Thoracic aorta (tissue), 2 donors: ENCODE results near the gene FBXO3. TPM values are rescaled to one million over a fixed set of nuclear protein-coding genes. Genes with fewer than 3 reads are reported as not detected.

ENCODE experiments used
- ATAC-seq: fragments of 150-250 bp; one replicate; pipeline ENCODE4 v1.8.0; 2017; ENCODE audit warnings: low read depth; ENCODE audit not compliant: insufficient number of reproducible peaks, low FRiP score
- DNase-seq: peaks from one replicate; pipeline ENCODE4 v3.0.0-alpha.2; 2020; ENCODE audit warnings: low spot score
- H3K27ac ChIP-seq, 2 donors: fragments of 200-600 bp; sonication (generic); 1 replicate in 1 of 2; 2 replicates in 1 of 2; pipeline ENCODE4 v1.5.1; 2016; ENCODE audit warnings: mild to moderate bottlenecking in 2 of 2, moderate library complexity in 2 of 2
- H3K27me3 ChIP-seq: fragments of 200-600 bp; sonication (generic); replicated peaks from 2 replicates; pipeline ENCODE4 v1.6.0; 2016; ENCODE audit warnings: mild to moderate bottlenecking; ENCODE audit not compliant: insufficient read depth
- H3K36me3 ChIP-seq: fragments of 200-600 bp; sonication (generic); one replicate; pipeline ENCODE4 v1.5.1; 2016
- H3K4me1 ChIP-seq, 2 donors: fragments of 200-600 bp; sonication (generic); 1 replicate in 1 of 2; 2 replicates in 1 of 2; pipeline versions ENCODE4 v1.5.1 to v1.6.0; 2016; ENCODE audit warnings: low read depth in 2 of 2, mild to moderate bottlenecking in 1 of 2; ENCODE audit not compliant: control insufficient read depth in 1 of 2
- H3K4me3 ChIP-seq: fragments of 200-600 bp; sonication (generic); 2 replicates; pipeline ENCODE4 v1.5.1; 2016; ENCODE audit warnings: mild to moderate bottlenecking
- H3K9me3 ChIP-seq: fragments of 200-600 bp; sonication (generic); 2 replicates; pipeline ENCODE4 v1.5.1; 2016
- CTCF ChIP-seq: fragments of 200-600 bp; sonication (generic); IDR thresholded peaks from one replicate; pipeline ENCODE4 v1.5.1; 2019; ENCODE audit warnings: antibody characterized with exemption
- total RNA-seq, 2 donors: library from RNA; depleted of rRNA; stranded (reverse); fragments of >200 nt; gene quantifications; one replicate each; pipeline versions ENCODE4 v1.1.0 to v1.2.3, GENCODE V29; 2016

FBXO3 gene
- total RNA-seq, 2 donors from 2014 or later, result 35.1 to 73.8 TPM

GRCh38 chr11:33700502-33701271 is 73.6 kb downstream of the FBXO3 start, which contains the start of gene C11orf91:
TSS of gene C11orf91 (minus strand) at chr11:33700826. CDS start at chr11:33700740, 86 bp downstream.
- TF ChIP-seq CTCF, result no peak
- Histone ChIP-seq H3K4me3 (peak within 1 kb of the TSS; percentile 85), H3K36me3 (peaks cover 4% of the 10 kb centered on the region), H3K27me3 (no peaks in the 10 kb centered on the region), H3K27ac (peak within 1 kb of the TSS; percentile 0 to 24), H3K4me1 (peaks cover 14 to 37% of the 10 kb centered on the region in 2 donors), H3K9me3 (no peaks in the 10 kb centered on the region)
- ATAC-seq, result peak; percentile 64
- peak; percentile 91 for DNase-seq

GRCh38 chr11:33700063-33700501 is 74.2 kb downstream of the FBXO3 start:
- H3K27me3 ChIP-seq, result no peaks in the 10 kb centered on the region
- H3K4me3 ChIP-seq, result peak overlapping the region; percentile 85
- peaks cover 14 to 40% of the 10 kb centered on the region in 2 donors for H3K4me1 ChIP-seq
- DNase-seq (no peak), ATAC-seq (no peak)
- H3K9me3 ChIP-seq, result no peaks in the 10 kb centered on the region
- H3K36me3 ChIP-seq, result peaks cover under 1% of the 10 kb centered on the region
- H3K27ac ChIP-seq, result peak overlapping the region in 1 of 2 donors; percentile 24
- no peak for TF ChIP-seq CTCF

- ATAC-seq (no peak), DNase-seq (no peak)
- Histone ChIP-seq H3K4me3 (no peak overlapping the region), H3K36me3 (no peaks in the 10 kb centered on the region), H3K9me3 (no peaks in the 10 kb centered on the region), H3K4me1 (peaks cover 14 to 43% of the 10 kb centered on the region in 2 donors), H3K27me3 (no peaks in the 10 kb centered on the region), H3K27ac (peak overlapping the region in 1 of 2 donors; percentile 24)
- no peak for TF ChIP-seq CTCF
Measured at GRCh38 chr11:33699515-33700062, 74.7 kb downstream of the FBXO3 start.

- no peak for DNase-seq
- Histone ChIP-seq H3K4me1 (peaks cover 11 to 39% of the 10 kb centered on the region in 2 donors), H3K27ac (no peak overlapping the region)
Measured at GRCh38 chr11:33698921-33699320, 75.4 kb downstream of the FBXO3 start.

More at GRCh38 chr11:33698921-33699320, 75.4 kb downstream of the FBXO3 start:
- H3K4me3 ChIP-seq, result no peak overlapping the region
- ATAC-seq, result no peak
- TF ChIP-seq CTCF, result no peak
- H3K36me3 ChIP-seq, result no peaks in the 10 kb centered on the region
- H3K9me3 ChIP-seq, result no peaks in the 10 kb centered on the region
- H3K27me3 ChIP-seq, result no peaks in the 10 kb centered on the region
